Natural killer cell (primary cell): ENCODE results near the gene ST6GALNAC2. TPM values are rescaled to one million over a fixed set of nuclear protein-coding genes. Genes with fewer than 3 reads are reported as not detected.

ENCODE experiments used
- ATAC-seq, 3 donors: fragments of 150-1000 bp in 2 of 3; fragments of 200-7000 bp in 1 of 3; cut with Tn5 transposase; 1 replicate in 1 of 3; 2 replicates in 2 of 3; pipeline ENCODE4 v1.10.0; 2021; ENCODE audit warnings: mild to moderate bottlenecking in 2 of 3, moderate library complexity in 2 of 3
- DNase-seq, 2 donors: peaks; one replicate each; pipeline versions ENCODE4 v3.0.0 to v3.0.0-alpha.2; 2013 to 2021; ENCODE audit warnings: mixed read lengths in 1 of 2
- H3K27ac ChIP-seq: one replicate; pipeline ENCODE4 v1.5.1; 2013; ENCODE audit warnings: mild to moderate bottlenecking, low read length
- H3K27me3 ChIP-seq: one replicate; pipeline ENCODE4 v1.6.1; 2013; ENCODE audit warnings: low read length; ENCODE audit not compliant: control insufficient read depth, insufficient read depth
- H3K36me3 ChIP-seq: one replicate; pipeline ENCODE4 v1.6.1; 2013; ENCODE audit warnings: low read length; ENCODE audit not compliant: control insufficient read depth, insufficient read depth
- H3K4me1 ChIP-seq: one replicate; pipeline ENCODE4 v1.6.1; 2013; ENCODE audit warnings: low read length; ENCODE audit not compliant: control insufficient read depth, insufficient read depth
- H3K4me3 ChIP-seq: one replicate; pipeline ENCODE4 v1.5.1; 2013; ENCODE audit warnings: low read length
- H3K9me3 ChIP-seq: one replicate; pipeline ENCODE4 v1.6.1; 2013; ENCODE audit warnings: low read length; ENCODE audit not compliant: control insufficient read depth, insufficient read depth
- H3K27ac Mint-ChIP-seq, 2 donors: one replicate each; pipeline ENCODE4 v1.8.0; 2022; ENCODE audit warnings: mild to moderate bottlenecking in 2 of 2, mixed read lengths in 2 of 2, moderate library complexity in 1 of 2
- H3K27me3 Mint-ChIP-seq, 2 donors: one replicate each; pipeline ENCODE4 v1.8.0; 2022; ENCODE audit warnings: low read depth in 2 of 2, mixed read lengths in 2 of 2
- H3K36me3 Mint-ChIP-seq: one replicate; pipeline ENCODE4 v1.8.0; 2022; ENCODE audit warnings: mixed read lengths
- H3K4me1 Mint-ChIP-seq, 2 donors: one replicate each; pipeline ENCODE4 v1.8.0; 2022; ENCODE audit warnings: mixed read lengths in 2 of 2
- H3K4me3 Mint-ChIP-seq: one replicate; pipeline ENCODE4 v1.8.0; 2022; ENCODE audit warnings: mild to moderate bottlenecking, moderate library complexity, mixed read lengths
- H3K9me3 Mint-ChIP-seq, 2 donors: one replicate each; pipeline ENCODE4 v1.8.0; 2022; ENCODE audit warnings: mixed read lengths in 2 of 2
- WGBS: methylation state at CpG from one replicate; pipeline ENCODE4 v1.1.7; 2013; ENCODE audit warnings: missing lambda C conversion rate; ENCODE audit not compliant: insufficient coverage; 5-methylcytosine and 5-hydroxymethylcytosine counted together
- intact Hi-C: fragments of 100-400 bp; cut with micrococcal nuclease; formaldehyde crosslinking; loops from one replicate; pipeline ENCODE4 v1.14.2; 2022
- total RNA-seq, 4 donors: library from RNA; stranded (reverse); fragments of 120-200 nt in 1 of 4; gene quantifications; one replicate each; pipeline versions ENCODE4 v1.2.3 to v1.2.4, GENCODE V29; 2013 to 2022
- TF ChIP-seq, protein P1 (sequence below): fragments of 200-600 bp; IDR thresholded peaks from one replicate; pipeline ENCODE4 v1.8.0; 2022; ENCODE audit warnings: antibody characterized with exemption

Gene ST6GALNAC2
- total RNA-seq, 3 donors from 2014 or later (not counting 1 experiment from before 2014, with no cell fraction given) = 0.65 TPM; not detected in 2

DNA sequence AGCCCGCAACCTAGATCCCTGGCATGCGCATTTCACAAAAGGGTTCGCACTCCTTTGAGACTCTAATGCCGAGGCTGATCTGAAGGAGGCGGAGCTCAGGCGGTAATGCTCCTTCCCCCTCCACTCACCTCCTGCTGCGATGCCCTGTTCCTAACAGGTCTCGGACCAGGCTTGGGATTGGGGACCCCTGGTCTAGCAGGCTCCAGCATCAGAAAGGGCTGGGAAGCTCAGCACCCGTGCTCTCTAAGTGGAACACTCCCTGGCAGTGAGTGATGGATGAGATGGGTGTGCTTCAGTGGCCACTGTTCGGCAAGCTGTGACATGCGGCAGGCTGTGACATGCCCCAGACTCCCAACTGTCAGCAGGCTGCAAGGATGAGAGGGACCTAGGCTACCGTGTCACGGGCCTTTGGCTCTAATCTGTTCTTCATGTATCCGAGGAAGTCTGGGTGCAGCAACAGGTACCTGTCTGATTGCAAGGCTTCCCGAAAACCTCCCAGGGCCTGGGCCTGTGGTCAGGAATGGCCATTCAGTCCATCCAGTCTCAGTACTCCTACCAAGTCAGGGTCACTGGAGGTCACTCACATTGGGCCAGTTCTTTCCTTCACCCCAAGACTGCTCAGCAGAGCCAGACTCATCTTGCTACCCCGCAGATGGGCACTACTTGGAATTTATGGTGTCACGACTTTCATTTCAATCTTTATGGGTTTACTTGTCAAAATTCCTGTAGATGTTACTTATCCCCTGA lies 1.3 kb upstream of the ST6GALNAC2 start:
- WGBS = 40% methylated on average over 17 of the region's 17 CpGs
- Mint-ChIP-seq H3K4me3 (peak overlapping the region; percentile 72), H3K27me3 (peaks cover 45 to 47% of the 10 kb centered on the region in 2 donors), H3K4me1 (peaks cover 4% of the 10 kb centered on the region in 2 donors), H3K27ac (no peak overlapping the region), H3K36me3 (peaks cover 14% of the 10 kb centered on the region), H3K9me3 (no peaks in the 10 kb centered on the region)
- intact Hi-C loops = no loop called here
- Histone ChIP-seq H3K9me3 (no peaks in the 10 kb centered on the region), H3K4me3 (no peak overlapping the region), H3K36me3 (no peaks in the 10 kb centered on the region), H3K27ac (no peak overlapping the region), H3K27me3 (peaks cover 24% of the 10 kb centered on the region), H3K4me1 (peaks cover 22% of the 10 kb centered on the region)
- no peak for ATAC-seq
- TF ChIP-seq, protein P1, sequence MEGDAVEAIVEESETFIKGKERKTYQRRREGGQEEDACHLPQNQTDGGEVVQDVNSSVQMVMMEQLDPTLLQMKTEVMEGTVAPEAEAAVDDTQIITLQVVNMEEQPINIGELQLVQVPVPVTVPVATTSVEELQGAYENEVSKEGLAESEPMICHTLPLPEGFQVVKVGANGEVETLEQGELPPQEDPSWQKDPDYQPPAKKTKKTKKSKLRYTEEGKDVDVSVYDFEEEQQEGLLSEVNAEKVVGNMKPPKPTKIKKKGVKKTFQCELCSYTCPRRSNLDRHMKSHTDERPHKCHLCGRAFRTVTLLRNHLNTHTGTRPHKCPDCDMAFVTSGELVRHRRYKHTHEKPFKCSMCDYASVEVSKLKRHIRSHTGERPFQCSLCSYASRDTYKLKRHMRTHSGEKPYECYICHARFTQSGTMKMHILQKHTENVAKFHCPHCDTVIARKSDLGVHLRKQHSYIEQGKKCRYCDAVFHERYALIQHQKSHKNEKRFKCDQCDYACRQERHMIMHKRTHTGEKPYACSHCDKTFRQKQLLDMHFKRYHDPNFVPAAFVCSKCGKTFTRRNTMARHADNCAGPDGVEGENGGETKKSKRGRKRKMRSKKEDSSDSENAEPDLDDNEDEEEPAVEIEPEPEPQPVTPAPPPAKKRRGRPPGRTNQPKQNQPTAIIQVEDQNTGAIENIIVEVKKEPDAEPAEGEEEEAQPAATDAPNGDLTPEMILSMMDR = no peak
- DNase-seq = peak in 1 of 2 donors; percentile 42

GRCh38 chr17:76585033-76585648 lies 519 bp downstream of the ST6GALNAC2 start:
- intact Hi-C loops = no loop called here
- peak overlapping the region; percentile 72 for H3K4me3 Mint-ChIP-seq
- no peak overlapping the region for H3K27ac Mint-ChIP-seq
- peaks cover 44 to 47% of the 10 kb centered on the region in 2 donors for H3K27me3 Mint-ChIP-seq
- H3K27me3 ChIP-seq = peaks cover 24% of the 10 kb centered on the region
- under 1% methylated on average over 62 of the region's 62 CpGs for WGBS
- H3K4me1 ChIP-seq = peaks cover 24% of the 10 kb centered on the region
- H3K4me3 ChIP-seq = peak overlapping the region; percentile 40
- no peak overlapping the region for H3K27ac ChIP-seq
- H3K36me3 Mint-ChIP-seq = peaks cover 14% of the 10 kb centered on the region
- TF ChIP-seq, protein P1 = no peak
- H3K9me3 Mint-ChIP-seq = no peaks in the 10 kb centered on the region
- ATAC-seq (peak in 1 of 3 donors; percentile 14), DNase-seq (peak in 1 of 2 donors; percentile 51)
- no peaks in the 10 kb centered on the region for H3K9me3 ChIP-seq
- H3K4me1 Mint-ChIP-seq = peaks cover 4% of the 10 kb centered on the region in 2 donors
- H3K36me3 ChIP-seq = no peaks in the 10 kb centered on the region

GRCh38 chr17:76584427-76585032 lies 1.1 kb downstream of the ST6GALNAC2 start:
- intact Hi-C loops = no loop called here
- H3K4me1 Mint-ChIP-seq = peaks cover 4% of the 10 kb centered on the region in 2 donors
- ATAC-seq = no peak
- Histone ChIP-seq H3K4me1 (peaks cover 24% of the 10 kb centered on the region), H3K4me3 (peak overlapping the region; percentile 40), H3K36me3 (no peaks in the 10 kb centered on the region), H3K27me3 (peaks cover 24% of the 10 kb centered on the region), H3K27ac (no peak overlapping the region), H3K9me3 (no peaks in the 10 kb centered on the region)
- H3K9me3 Mint-ChIP-seq = no peaks in the 10 kb centered on the region
- WGBS = 25% methylated on average over 17 of the region's 17 CpGs
- no peak for DNase-seq
- no peak overlapping the region for H3K27ac Mint-ChIP-seq
- H3K36me3 Mint-ChIP-seq = peaks cover 12% of the 10 kb centered on the region
- peaks cover 37 to 42% of the 10 kb centered on the region in 2 donors for H3K27me3 Mint-ChIP-seq
- H3K4me3 Mint-ChIP-seq = peak overlapping the region; percentile 72
- TF ChIP-seq, protein P1 = no peak
